ENCODE data around the gene MEOX2. TPM values are rescaled to one million over a fixed set of nuclear protein-coding genes. Genes with fewer than 3 reads are reported as not detected.

MEOX2 gene
- total and polyA plus RNA-seq, 2 of the 8 experiments (the other 6 are each of a cell fraction or from before 2014, with no cell fraction given) = 0.05 to 0.19 TPM

DNA sequence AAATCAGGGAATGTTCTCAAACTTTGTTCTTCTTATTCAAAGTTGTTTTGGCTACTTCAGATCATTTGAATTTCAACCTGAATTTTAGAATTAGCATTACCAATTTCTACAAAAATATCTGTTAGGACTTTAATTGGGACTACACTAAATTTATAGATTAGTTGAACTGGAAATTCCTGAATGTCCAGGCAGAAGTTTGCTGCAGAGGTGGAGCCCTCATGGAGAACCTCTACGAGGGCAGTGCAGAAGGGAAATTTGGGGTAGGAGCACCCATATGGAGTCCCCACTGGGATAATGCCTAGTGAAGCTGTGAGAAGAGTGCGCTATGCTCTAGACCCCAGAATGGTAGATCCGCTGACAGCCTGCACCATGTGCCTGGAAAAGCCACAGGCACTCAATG lies 101.9 kb downstream of the MEOX2 start (continued):
- no peak for TF ChIP-seq EP300 (IDR thresholded peaks at IDR 0.05; ENCODE audit: borderline replicate concordance in 1 of 2, low read depth in 2 of 2, low read length in 2 of 2)

Data from H1 (cell line).